GM12891 (cell line): Measurements from ENCODE around the gene SETD2.
A peak's percentile ranks its signal among the peaks of the same experiment; 100 is the strongest.

Experiments used
- DNase-seq: peaks from one replicate; pipeline ENCODE4 v3.0.0; 2011; ENCODE audit warnings: low spot score; ENCODE audit not compliant: insufficient read length
- FAIRE-seq: peaks from 2 replicates; lab custom pipeline; 2011; peaks lifted over from hg19 to GRCh38; lab: Jason Lieb, UNC
- PAX5 ChIP-seq: IDR thresholded peaks from 2 replicates; pipeline ENCODE4 v1.6.1; 2011; ENCODE audit warnings: low read length, moderate library complexity, mild to moderate bottlenecking; ENCODE audit not compliant: insufficient read depth, severe bottlenecking
- POLR2A ChIP-seq: IDR thresholded peaks from 2 replicates; pipeline ENCODE4 v1.6.1; 2011; ENCODE audit warnings: low read depth, low read length, control low read depth
- POLR2AphosphoS5 ChIP-seq: IDR thresholded peaks from 2 replicates; pipeline ENCODE4 v1.6.1; 2011; ENCODE audit warnings: low read depth, low read length, control low read depth
- POU2F2 ChIP-seq: IDR thresholded peaks from 2 replicates; pipeline ENCODE4 v1.6.1; 2011; ENCODE audit warnings: low read depth, mild to moderate bottlenecking, control low read depth, low read length, moderate library complexity
- SPI1 ChIP-seq: IDR thresholded peaks from 2 replicates; pipeline ENCODE4 v1.6.1; 2011; ENCODE audit warnings: low read depth, low read length, control low read depth
- TAF1 ChIP-seq: IDR thresholded peaks from 2 replicates; pipeline ENCODE4 v1.6.1; 2011; ENCODE audit warnings: low read depth, low read length, control low read depth

The SETD2 gene

DNA sequence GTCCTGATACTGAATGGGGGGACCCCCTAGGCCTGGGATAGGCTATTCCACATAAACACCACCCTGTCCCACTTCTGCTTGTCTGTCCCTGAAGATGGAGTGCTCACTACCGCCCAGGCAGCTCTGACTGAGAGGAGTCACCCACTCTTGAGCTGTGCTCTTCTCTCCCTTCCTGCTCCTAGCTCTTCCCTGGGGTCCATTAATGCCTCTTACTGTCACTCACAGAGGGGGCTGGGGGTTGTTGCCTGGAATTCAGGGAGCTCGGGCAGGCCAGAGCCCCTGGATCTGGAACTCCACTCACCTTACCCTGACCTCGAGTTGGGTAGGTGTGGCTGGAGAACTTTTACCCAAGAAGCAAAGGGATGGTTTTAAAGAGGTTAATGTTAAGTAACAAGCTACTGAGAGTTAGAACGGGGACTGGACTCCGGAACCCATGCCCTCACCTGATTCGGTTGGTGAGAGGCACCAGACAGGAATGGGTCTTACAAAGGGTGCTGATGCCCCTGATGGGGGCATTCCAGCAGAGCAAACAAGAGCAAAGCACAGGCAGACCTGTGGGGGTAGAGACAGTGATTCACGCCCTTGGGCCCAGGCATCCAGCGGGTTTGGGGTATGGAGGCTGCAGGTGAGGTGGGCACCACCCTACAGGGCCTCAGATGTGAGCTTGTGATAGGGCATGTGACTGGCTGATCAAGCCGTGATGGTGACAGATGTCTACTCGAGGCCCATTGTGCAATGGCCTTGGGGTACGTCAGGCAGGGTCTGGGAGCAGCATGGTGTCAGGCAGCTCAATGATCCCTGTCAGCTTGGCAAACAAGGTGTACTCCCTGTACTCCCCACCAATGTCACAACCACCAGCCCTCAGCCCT is 179.1 kb downstream of the SETD2 start:
- DNase-seq (no peak), FAIRE-seq (peak; percentile 48)
- TF ChIP-seq PAX5 (no peak), POLR2A (no peak), TAF1 (no peak), SPI1 (no peak), POLR2AphosphoS5 (no peak), POU2F2 (no peak)

DNA sequence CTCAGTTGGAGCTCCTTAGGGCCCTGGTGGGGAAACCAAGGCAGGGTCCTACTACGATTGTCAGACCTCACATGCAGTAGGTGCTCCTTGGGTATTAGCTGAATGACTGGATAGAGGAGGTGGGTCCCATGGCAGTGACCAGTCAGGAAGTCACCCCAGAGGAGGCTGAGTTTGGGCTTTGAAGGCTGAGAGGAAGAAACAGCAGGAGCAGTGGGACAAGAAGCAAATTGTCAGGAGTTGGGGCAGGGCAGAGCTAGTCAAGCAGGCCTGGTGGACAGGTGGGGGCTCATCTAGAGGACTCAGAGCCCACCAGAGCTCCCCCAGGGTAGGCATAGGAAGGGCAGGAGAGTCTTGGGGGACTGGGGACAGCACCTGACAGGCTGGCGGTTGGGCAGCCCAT is 181.4 kb downstream of the SETD2 start:
- TF ChIP-seq PAX5: no peak
- no peak for TF ChIP-seq POU2F2
- TF ChIP-seq POLR2AphosphoS5: no peak
- TF ChIP-seq SPI1: no peak
- TF ChIP-seq TAF1: no peak
- no peak for TF ChIP-seq POLR2A
- FAIRE-seq (no peak), DNase-seq (no peak)

DNA sequence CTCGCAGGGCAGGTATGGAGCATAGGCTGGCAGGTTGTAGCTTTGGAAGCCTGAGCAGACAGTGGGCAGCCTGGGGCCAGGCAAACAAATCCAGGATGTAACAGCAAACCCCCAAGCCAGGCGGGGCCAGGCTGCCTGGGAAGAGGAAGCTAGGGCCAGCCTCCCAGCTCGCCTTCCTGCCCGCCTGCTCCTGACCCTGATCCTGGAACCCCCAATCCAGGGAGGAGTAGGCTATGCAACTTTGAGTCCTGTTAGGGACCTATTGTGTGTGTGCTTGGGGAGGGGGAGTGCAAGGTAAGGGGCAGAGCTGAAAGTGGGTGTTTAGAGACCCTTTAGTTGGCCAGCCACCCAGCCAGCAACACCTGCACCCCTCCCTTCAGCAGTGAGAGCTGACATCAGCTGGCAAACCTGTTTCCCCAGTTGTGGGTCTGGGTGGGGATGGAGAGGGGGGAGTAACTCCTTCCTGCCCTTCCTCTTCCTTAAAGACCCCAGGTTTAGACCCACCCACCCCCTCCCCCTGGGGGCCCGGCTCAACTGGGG is 181.9 kb downstream of the SETD2 start:
- no peak for TF ChIP-seq POLR2AphosphoS5
- no peak for TF ChIP-seq SPI1
- no peak for TF ChIP-seq POU2F2
- no peak for TF ChIP-seq TAF1
- no peak for TF ChIP-seq POLR2A
- TF ChIP-seq PAX5: no peak
- FAIRE-seq (no peak), DNase-seq (no peak)

DNA sequence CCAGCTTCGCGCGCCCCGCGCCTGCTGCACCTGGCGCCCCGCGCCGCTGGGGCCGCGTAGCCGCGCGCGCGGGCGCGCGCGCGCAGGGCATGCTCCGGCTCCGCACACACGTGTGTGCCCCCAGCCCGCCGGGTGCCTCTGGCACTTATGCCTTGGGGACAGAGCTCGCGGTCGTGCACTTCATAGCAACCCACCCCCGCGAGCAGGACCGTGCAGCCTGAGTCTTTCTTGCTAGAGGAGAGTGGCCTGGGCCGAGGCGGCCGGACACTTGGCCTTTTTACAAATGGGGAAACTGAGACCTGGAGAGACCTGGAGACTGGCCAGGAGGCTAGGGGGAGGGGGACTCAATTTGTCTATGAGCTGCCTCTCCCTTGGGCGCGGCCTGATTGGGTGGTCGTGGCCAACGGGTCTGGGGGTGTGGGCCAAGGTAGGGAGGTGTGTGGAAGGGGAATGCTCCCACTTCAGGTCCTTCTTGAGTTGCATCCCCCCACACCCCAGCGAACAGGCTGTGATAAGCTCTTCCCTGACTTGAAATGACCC is 183.9 kb downstream of the SETD2 start:
- no peak for TF ChIP-seq POU2F2
- no peak for TF ChIP-seq POLR2AphosphoS5
- TF ChIP-seq PAX5: no peak
- no peak for TF ChIP-seq POLR2A
- TF ChIP-seq SPI1: no peak
- no peak for TF ChIP-seq TAF1
- DNase-seq: no peak
- FAIRE-seq: no peak

DNA sequence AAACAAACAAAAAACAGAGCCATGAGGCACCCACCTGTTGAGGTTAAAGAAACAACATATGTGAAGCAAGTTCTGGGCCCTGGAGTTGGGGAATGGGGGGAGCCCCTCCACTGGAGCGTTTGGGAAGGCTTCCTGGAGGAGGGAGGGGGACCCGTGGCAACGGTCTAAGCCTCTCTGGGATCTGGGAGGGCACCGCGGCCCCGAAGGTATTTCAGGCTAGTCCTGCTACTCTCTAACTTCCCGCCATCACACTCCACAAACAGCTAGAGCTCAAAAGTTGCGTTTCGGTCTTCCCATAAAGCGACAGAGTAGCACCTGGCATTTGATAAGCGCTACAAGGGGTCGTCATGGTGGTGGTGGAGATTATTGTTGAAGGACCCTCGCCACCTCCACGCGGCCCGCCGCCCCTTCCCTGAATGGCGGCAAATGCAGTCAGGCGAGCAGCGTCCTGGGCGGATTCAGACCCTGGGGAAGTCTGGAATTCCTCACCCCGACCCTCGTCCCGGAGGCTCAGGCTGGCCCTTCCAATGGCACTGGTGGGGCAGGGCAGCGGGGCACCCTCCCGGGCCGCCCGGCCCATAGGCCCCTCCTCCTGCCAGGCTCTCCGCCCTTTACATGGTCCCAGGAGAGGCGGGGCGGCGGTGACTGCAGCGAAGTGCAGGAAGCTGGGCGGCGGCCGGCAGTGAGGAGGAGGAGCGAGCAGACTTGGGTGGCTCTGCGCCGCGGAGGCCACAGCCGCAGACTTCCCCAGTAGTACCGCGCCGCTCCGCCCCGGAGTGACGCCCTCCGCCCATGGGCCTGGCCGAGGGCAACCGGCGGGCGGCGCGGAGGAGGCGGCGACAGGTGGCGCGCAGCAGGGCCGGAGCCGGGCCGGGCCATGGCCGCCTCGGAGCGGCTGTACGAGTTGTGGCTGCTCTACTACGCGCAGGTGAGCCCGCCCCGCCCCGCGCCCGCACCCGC is 184.6 kb downstream of the SETD2 start, which contains the start of gene NBEAL2:
Gene NBEAL2 (plus strand): TSS at position 682 of the 960 bp plus-strand sequence. CDS start 196 bp downstream, at position 878.
- DNase-seq: peak; percentile 94
- 0 out of 2 replicates have a peak, but pooled peaks have one; percentile 27 for TF ChIP-seq POLR2AphosphoS5
- no peak for TF ChIP-seq SPI1
- no peak; the same call in 1 of the 2 replicates for TF ChIP-seq POLR2A
- TF ChIP-seq POU2F2: 0 out of 2 replicates have a peak, but pooled peaks have one; percentile 15
- peak; percentile 40 for TF ChIP-seq PAX5
- TF ChIP-seq TAF1: 0 out of 2 replicates have a peak, but pooled peaks have one; percentile 32
- peak; percentile 98 for FAIRE-seq

DNA sequence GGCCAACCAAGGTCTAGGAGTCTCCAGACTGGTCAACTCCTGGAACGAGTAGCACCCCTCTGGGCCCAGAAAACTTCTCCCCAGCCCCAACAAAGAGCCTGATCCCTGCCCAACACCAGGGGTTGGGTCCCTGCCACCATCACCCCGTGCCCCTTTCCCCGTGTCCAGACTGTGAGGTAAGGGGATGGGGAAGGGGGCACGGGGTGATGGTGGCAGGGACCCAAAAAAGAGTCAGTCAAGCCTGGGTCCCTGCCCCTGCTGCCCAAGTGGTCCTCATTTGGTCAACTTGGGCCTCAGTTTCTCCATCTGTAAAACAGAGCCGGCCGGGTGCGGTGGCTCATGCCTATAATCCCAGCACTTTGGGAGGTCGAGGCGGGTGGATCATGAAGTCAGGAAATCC is 185.5 kb downstream of the SETD2 start:
- DNase-seq (no peak), FAIRE-seq (no peak)
- TF ChIP-seq PAX5 (no peak), POLR2A (no peak), SPI1 (no peak), POLR2AphosphoS5 (no peak), TAF1 (no peak), POU2F2 (no peak)

DNA sequence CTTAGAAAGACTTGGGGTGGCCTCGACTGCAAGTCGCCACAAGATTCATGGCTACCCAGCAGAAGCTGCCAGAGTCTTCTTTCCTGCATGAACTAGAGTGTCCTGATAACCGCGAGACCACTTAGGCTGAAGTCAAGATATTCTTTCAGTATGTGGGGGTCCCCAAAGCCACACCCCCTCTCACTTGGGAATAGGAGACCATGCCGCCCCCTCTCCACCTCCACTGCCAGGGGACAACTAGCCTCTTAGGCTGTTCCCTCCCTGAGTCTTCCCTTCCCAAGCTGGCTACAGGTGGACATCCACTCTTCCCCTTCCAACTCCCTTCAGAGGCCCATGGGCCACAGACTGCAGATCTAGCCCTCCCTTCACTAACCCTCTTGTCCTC is 186.1 kb downstream of the SETD2 start:
- no peak for FAIRE-seq
- TF ChIP-seq PAX5 (no peak), SPI1 (no peak), POLR2A (no peak), TAF1 (no peak), POU2F2 (no peak), POLR2AphosphoS5 (no peak)
- no peak for DNase-seq

DNA sequence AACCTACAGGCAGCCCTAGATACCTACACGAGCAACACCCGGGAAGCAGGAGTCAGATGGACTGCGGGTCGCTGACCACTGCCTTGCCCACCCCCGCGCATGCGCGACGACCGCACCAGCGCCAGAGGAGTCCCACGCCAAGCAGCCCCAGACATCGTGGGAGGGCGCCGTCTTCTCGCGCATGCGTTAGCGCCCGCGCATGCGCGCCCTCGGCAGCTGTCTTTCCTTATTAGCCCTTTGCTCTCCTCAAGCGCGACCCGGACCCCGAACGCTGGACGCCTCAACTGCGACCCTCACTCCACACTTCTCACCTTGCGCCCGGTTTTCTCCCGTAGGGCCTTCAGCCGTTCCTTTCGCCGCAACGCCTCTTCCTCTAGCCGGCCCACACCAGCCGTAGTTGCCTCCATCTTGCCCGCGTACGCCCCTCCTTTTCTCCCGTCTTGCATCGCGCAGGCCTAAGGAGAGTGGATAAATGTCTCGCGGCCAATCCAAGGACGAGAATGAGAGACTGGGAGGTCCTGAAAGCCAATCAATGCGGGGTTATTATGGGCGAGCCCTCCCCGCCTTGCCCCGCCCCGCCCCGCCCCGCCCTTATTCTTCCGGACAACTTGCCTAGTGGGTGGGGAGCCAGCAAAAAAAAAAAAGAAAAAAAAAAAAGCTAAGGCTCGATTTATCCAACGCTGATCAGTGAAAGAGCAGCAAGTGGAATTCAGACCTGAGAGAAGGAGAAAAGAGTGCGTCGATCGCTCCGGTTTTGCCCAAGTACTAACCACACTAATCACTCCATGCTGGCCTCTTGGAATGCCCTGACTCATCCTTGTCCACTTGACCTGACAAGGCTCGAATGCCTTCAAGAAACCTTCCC is 187.4 kb downstream of the SETD2 start, which contains the start of gene CCDC12:
Gene CCDC12 (minus strand): TSS at position 420 of the 865 bp plus-strand sequence. CDS start 13 bp downstream, at position 407.
- FAIRE-seq: peak; percentile 93
- TF ChIP-seq TAF1 (peak; percentile 75; the same call in 1 of the 2 replicates), POLR2A (peak; percentile 83), POU2F2 (0 out of 2 replicates have a peak, but pooled peaks have one; percentile 3), POLR2AphosphoS5 (peak; percentile 87), PAX5 (no peak), SPI1 (no peak)
- DNase-seq: peak; percentile 93
